ENCODE results near the gene ALPL. TPM values are rescaled to one million over a fixed set of nuclear protein-coding genes. Genes with fewer than 3 reads are reported as not detected.

ALPL gene
- total RNA-seq, 1 experiment from 2014 or later = 0.31 TPM

- peaks cover 29% of the 10 kb centered on the region for H3K4me1 Mint-ChIP-seq (ENCODE audit: low read depth, unreplicated experiment)
- intact Hi-C loops (cut with micrococcal nuclease; ENCODE audit: unreplicated experiment) = no loop called here
- DNase-seq = no peak
- no peak overlapping the region for H3K27ac Mint-ChIP-seq (ENCODE audit: unreplicated experiment)
- TF ChIP-seq CTCF (IDR thresholded peaks at IDR 0.05; ENCODE audit: unreplicated experiment) = no peak
- no peaks in the 10 kb centered on the region for H3K27me3 Mint-ChIP-seq (ENCODE audit: unreplicated experiment)
- H3K36me3 Mint-ChIP-seq (ENCODE audit: insufficient read depth, unreplicated experiment) = peaks cover 30% of the 10 kb centered on the region
- H3K9me3 Mint-ChIP-seq (ENCODE audit: low read depth, unreplicated experiment) = no peaks in the 10 kb centered on the region
- no TSS peak for BruUV-seq (replicated peaks)
- CTCF ChIA-PET = no interaction called here
- peak overlapping the region; percentile 69 for H3K4me3 Mint-ChIP-seq (ENCODE audit: low read depth, unreplicated experiment)
Observed at GRCh38 chr1:21620011-21620410, 110.8 kb downstream of the ALPL start.

- no peak for TF ChIP-seq CTCF (IDR thresholded peaks at IDR 0.05; ENCODE audit: unreplicated experiment)
- no TSS peak for BruUV-seq (replicated peaks)
- H3K27ac Mint-ChIP-seq (ENCODE audit: unreplicated experiment) = no peak overlapping the region
Observed at GRCh38 chr1:21620496-21620895, 111.3 kb downstream of the ALPL start.

GRCh38 chr1:21621051-21621450, 111.8 kb downstream of the ALPL start:
- no peak for TF ChIP-seq CTCF (IDR thresholded peaks at IDR 0.05; ENCODE audit: unreplicated experiment)
- BruUV-seq (replicated peaks) = TSS peak; percentile 20
- H3K4me3 Mint-ChIP-seq (ENCODE audit: low read depth, unreplicated experiment) = peak overlapping the region; percentile 69
- H3K27me3 Mint-ChIP-seq (ENCODE audit: unreplicated experiment) = no peaks in the 10 kb centered on the region
- peaks cover 28% of the 10 kb centered on the region for H3K4me1 Mint-ChIP-seq (ENCODE audit: low read depth, unreplicated experiment)
- no peak overlapping the region for H3K27ac Mint-ChIP-seq (ENCODE audit: unreplicated experiment)
- CTCF ChIA-PET = no interaction called here
- H3K9me3 Mint-ChIP-seq (ENCODE audit: low read depth, unreplicated experiment) = no peaks in the 10 kb centered on the region
- no peak for DNase-seq
- H3K36me3 Mint-ChIP-seq (ENCODE audit: insufficient read depth, unreplicated experiment) = peaks cover 29% of the 10 kb centered on the region
- intact Hi-C loops (cut with micrococcal nuclease; ENCODE audit: unreplicated experiment) = no loop called here

More at GRCh38 chr1:21620496-21620895, 111.3 kb downstream of the ALPL start:
- Mint-ChIP-seq H3K4me3 (ENCODE audit: low read depth, unreplicated experiment) (peak overlapping the region; percentile 69), H3K4me1 (ENCODE audit: low read depth, unreplicated experiment) (peaks cover 28% of the 10 kb centered on the region), H3K27me3 (ENCODE audit: unreplicated experiment) (no peaks in the 10 kb centered on the region), H3K36me3 (ENCODE audit: insufficient read depth, unreplicated experiment) (peaks cover 29% of the 10 kb centered on the region), H3K9me3 (ENCODE audit: low read depth, unreplicated experiment) (no peaks in the 10 kb centered on the region)
- CTCF ChIA-PET = no interaction called here
- intact Hi-C loops (cut with micrococcal nuclease; ENCODE audit: unreplicated experiment) = no loop called here
- no peak for DNase-seq

- TF ChIP-seq CTCF (IDR thresholded peaks at IDR 0.05; ENCODE audit: unreplicated experiment) = no peak
Observed at GRCh38 chr1:21621761-21622436, 112.7 kb downstream of the ALPL start.

More at GRCh38 chr1:21621761-21622436, 112.7 kb downstream of the ALPL start:
- peaks cover 28% of the 10 kb centered on the region for H3K4me1 Mint-ChIP-seq (ENCODE audit: low read depth, unreplicated experiment)
- H3K9me3 Mint-ChIP-seq (ENCODE audit: low read depth, unreplicated experiment) = no peaks in the 10 kb centered on the region
- intact Hi-C loops (cut with micrococcal nuclease; ENCODE audit: unreplicated experiment) = no loop called here
- BruUV-seq (replicated peaks) = no TSS peak
- CTCF ChIA-PET = no interaction called here
- H3K27ac Mint-ChIP-seq (ENCODE audit: unreplicated experiment) = no peak overlapping the region
- H3K36me3 Mint-ChIP-seq (ENCODE audit: insufficient read depth, unreplicated experiment) = peaks cover 29% of the 10 kb centered on the region
- H3K4me3 Mint-ChIP-seq (ENCODE audit: low read depth, unreplicated experiment) = peak overlapping the region; percentile 69
- no peak for DNase-seq
- H3K27me3 Mint-ChIP-seq (ENCODE audit: unreplicated experiment) = no peaks in the 10 kb centered on the region

Data from Calu3 (cell line).